Right renal cortex interstitium (tissue), 3 donors: ENCODE results near the gene CALHM5. TPM values are rescaled to one million over a fixed set of nuclear protein-coding genes. Genes with fewer than 3 reads are reported as not detected.

Source experiments
- DNase-seq, 3 donors: peaks; one replicate each; pipeline ENCODE4 v3.0.0-alpha.2; 2013; ENCODE audit warnings: low read depth in 3 of 3, low spot score in 2 of 3
- polyA plus RNA-seq, 3 donors: library from polyadenylated mRNA; unstranded; fragments of 120-200 nt; gene quantifications; one replicate each; pipeline ENCODE4 v1.2.1, GENCODE V29; 2013; ENCODE audit not compliant: insufficient read length in 3 of 3

CALHM5 gene
- polyA plus RNA-seq, 3 donors = 2.7 to 3.3 (median 3.2) TPM

DNA sequence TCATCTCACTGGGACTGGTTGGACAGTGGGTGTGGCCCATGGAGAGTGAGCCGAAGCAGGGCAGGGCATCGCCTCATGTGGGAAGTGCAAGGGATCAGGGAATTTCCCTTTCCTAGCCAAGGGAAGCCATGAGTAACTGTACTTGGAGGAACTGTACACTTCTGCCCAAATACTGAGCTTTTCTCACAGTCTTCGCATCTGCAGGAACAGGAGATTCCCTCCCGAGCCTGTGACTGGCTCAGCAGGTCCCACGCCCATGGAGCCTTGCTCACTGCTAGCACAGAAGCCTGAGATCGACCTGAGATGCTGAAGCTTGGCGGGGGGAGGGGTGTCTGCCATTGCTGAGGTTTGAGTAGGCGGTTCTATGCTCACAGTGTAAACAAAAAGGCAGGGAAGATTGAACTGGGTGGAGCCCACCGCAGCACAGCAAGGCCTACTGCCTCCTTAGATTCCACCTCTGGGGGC, 10.4 kb upstream of the CALHM5 start:
- DNase-seq = no peak

GRCh38 chr6:116507324-116507723, 4.1 kb upstream of the CALHM5 start:
- no peak for DNase-seq

- no peak for DNase-seq
Observed at GRCh38 chr6:116508527-116508926, 2.9 kb upstream of the CALHM5 start.

- DNase-seq = no peak
Observed at GRCh38 chr6:116512111-116512559, 696 bp downstream of the CALHM5 start.

- no peak for DNase-seq
Observed at GRCh38 chr6:116512734-116513133, 1.3 kb downstream of the CALHM5 start.

- no peak for DNase-seq
Observed at GRCh38 chr6:116513224-116513875, 1.9 kb downstream of the CALHM5 start.

GRCh38 chr6:116514111-116514510, 2.7 kb downstream of the CALHM5 start:
- DNase-seq = no peak

DNA sequence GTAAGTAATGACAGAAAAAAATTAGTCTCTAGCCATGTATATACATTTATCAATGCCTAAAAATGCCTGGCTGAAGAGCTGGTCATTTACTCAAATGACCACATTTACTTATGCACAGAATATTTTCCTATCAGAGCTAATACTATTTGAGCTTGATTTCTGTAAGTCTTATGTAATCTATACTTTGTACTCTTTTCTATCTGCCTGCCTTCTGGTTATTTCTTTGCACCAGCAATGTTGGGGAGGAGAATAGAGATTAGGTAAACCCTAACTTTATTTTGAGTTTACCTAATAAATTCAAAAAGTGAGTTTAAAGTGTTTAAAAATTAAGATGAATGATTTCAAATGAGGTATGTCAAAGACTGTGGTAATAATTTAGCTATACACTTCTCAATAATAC, 3.7 kb downstream of the CALHM5 start:
- DNase-seq = no peak

GRCh38 chr6:116518621-116519368, 7.4 kb downstream of the CALHM5 start:
- DNase-seq = no peak

GRCh38 chr6:116522896-116523295, 11.5 kb downstream of the CALHM5 start:
- DNase-seq = no peak

DNA sequence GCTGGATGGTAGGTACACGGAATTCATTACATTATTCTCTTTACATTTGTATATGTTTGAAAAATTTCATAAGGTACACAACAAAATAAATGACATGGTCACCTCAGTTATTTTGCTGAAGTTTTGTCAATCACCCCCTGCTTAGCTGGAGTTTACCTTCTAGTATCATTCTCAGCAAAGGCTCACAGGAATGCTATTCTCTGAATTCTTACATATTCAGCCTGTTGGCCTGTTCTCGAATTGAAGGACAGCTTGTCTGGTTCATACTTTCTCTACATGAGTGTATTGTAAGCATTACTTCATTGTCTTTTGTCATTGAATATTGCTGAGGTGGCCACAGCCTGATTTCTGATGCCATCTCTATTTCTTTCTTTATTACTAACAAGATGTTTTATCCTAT, 12.8 kb downstream of the CALHM5 start:
- DNase-seq = no peak

GRCh38 chr6:116528133-116528532, 16.7 kb downstream of the CALHM5 start:
- DNase-seq = no peak

- no peak for DNase-seq
Observed at GRCh38 chr6:116528780-116529179, 17.3 kb downstream of the CALHM5 start.

DNA sequence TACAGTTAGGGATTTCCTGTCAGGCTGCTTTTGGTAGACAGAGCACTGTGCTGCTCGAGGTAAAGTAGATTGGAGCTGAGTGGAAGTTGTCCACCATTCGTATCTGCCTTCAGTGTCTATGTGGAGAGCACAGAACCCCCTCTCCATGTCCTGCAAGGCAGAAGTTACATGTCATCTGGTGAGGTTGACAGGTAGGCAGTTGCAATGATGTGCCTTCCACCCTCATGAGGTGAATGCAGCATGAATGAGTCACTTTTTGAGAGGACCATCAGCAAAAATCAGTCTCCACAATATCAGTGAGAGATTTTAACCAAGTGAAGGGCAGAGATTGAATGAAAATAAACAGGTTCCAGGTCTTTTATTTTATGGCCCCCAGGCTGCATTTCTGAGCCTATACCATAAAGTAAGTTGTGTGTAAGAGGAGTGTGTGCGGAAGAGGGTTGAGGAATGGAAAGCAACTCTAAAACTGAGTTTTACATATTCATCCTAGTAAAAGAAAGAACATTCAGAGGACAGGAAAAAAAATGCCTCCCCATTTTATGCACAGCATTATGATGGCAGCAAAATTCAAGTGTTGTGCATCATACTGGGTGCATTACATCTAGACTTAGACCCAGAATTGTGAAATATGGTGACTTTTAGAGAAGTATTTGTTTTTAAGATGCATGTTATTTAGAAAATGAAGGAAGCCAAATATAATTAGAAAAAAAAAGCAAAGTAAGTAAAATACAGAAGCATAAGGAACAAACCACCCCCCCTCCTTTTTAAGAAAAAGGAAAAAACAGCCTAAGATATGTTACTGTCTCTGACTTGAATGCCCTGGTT, 18.2 kb downstream of the CALHM5 start:
- no peak for DNase-seq

DNA sequence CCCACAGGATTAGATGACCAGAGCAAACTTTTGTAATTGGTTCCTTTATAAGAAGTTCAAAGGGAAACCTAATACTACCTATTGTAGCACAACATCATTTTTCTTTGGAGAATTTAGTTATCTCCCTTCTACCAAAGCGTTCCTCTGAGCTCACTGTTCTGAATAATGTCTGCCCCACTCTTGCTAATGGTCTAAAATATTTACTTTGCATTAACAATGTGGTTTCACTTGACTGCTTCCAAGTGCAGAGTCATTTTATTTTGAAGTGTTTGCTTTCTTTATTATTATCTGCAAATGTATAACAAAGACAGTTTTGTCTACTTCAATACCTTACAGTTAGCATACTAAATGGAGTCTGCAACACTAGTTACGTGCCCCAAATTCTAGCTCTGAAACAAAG, 19.0 kb downstream of the CALHM5 start:
- DNase-seq = no peak

GRCh38 chr6:116531675-116532570, 20.5 kb downstream of the CALHM5 start:
- DNase-seq = no peak

- no peak for DNase-seq
Observed at GRCh38 chr6:116533233-116533957, 22.0 kb downstream of the CALHM5 start.

- no peak for DNase-seq
Observed at GRCh38 chr6:116535109-116535508, 23.7 kb downstream of the CALHM5 start.

DNA sequence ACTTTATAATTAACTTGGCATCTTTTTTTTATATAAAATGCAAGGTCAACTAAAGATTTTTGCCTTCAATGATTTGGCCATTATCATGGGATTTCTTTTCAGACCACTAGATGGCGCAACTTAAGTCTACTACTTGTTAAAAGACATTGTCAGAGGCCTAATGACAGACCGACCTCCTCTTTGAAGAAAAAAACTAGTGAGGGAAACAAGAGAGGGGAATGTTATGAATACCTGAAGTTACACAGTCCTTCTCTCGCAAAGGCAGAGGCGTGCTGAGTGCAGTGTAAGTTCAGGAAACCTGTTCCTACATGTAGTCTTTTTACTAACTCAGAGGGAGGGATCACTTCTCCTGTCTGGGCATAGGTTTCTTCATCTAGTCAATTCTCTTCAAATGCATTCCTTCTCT, 24.8 kb downstream of the CALHM5 start:
- DNase-seq = no peak

GRCh38 chr6:116542426-116542825, 31.0 kb downstream of the CALHM5 start:
- DNase-seq = no peak
